ENCODE measurements around the gene CA9.
A peak's percentile ranks its signal among the peaks of the same experiment; 100 is the strongest.

The CA9 gene

GRCh38 chr9:35696520-35697215 is 22.9 kb downstream of the CA9 start:
- Histone ChIP-seq H3K36me3 (ENCODE audit: control insufficient read depth in 1 of 2, insufficient read depth in 2 of 2, low read length in 2 of 2) (peaks cover 42 to 54% of the 10 kb centered on the region in 2 experiments), H2AFZ (ENCODE audit: insufficient read depth, low read length, poor library complexity) (no peak overlapping the region), H4K12ac (ENCODE audit: low read depth, low read length) (no peak overlapping the region), H3K79me2 (ENCODE audit: control insufficient read depth, insufficient read depth, low read length, poor library complexity) (no peaks in the 10 kb centered on the region), H2AK5ac (ENCODE audit: low read length) (no peak overlapping the region), H3K4me2 (ENCODE audit: low read length) (no peak overlapping the region), H3K79me1 (ENCODE audit: low read length) (no peaks in the 10 kb centered on the region), H3K4ac (ENCODE audit: low read depth, low read length) (no peak overlapping the region), H3K4me1 (ENCODE audit: control insufficient read depth in 1 of 2, insufficient read depth in 2 of 2, low read length in 2 of 2) (no peaks in the 10 kb centered on the region), H3K27me3 (ENCODE audit: insufficient read depth, low read length) (no peaks in the 10 kb centered on the region), H3K18ac (ENCODE audit: low read length) (no peak overlapping the region), H4K8ac (ENCODE audit: low read depth, low read length) (no peak overlapping the region), H3K9me3 (ENCODE audit: insufficient read depth, low read depth, low read length) (peaks cover 2% of the 10 kb centered on the region), H3K27ac (ENCODE audit: low read depth, low read length) (no peak overlapping the region), H3K23ac (ENCODE audit: low read length) (no peak overlapping the region), H2BK12ac (ENCODE audit: low read length) (no peak overlapping the region), H3K9ac (ENCODE audit: low read length) (no peak overlapping the region), H4K91ac (ENCODE audit: low read depth, low read length) (no peak overlapping the region), H2BK120ac (ENCODE audit: insufficient read depth, low read length, poor library complexity) (no peak overlapping the region), H3K4me3 (ENCODE audit: low read depth, low read length) (no peak overlapping the region), H3K14ac (ENCODE audit: low read length) (no peak overlapping the region), H2BK5ac (ENCODE audit: low read depth, low read length, poor library complexity) (no peak overlapping the region)
- WGBS (ENCODE audit: extremely low coverage, insufficient coverage, insufficient read length), result no CpG with 5 or more reads among the region's 9 CpGs
- DNase-seq, result peak; percentile 72 to 80

GRCh38 chr9:35697486-35697885 is 23.8 kb downstream of the CA9 start:
- no peak overlapping the region for H4K8ac ChIP-seq (ENCODE audit: low read depth, low read length)
- no peak overlapping the region for H3K27ac ChIP-seq (ENCODE audit: low read depth, low read length)
- H2AK5ac ChIP-seq (ENCODE audit: low read length), result no peak overlapping the region
- no peak overlapping the region for H3K4ac ChIP-seq (ENCODE audit: low read depth, low read length)
- H3K18ac ChIP-seq (ENCODE audit: low read length), result no peak overlapping the region
- no peak overlapping the region for H2BK12ac ChIP-seq (ENCODE audit: low read length)
- no peak overlapping the region for H3K23ac ChIP-seq (ENCODE audit: low read length)
- no peak overlapping the region for H2BK5ac ChIP-seq (ENCODE audit: low read depth, low read length, poor library complexity)
- peaks cover 45 to 58% of the 10 kb centered on the region in 2 experiments for H3K36me3 ChIP-seq (ENCODE audit: control insufficient read depth in 1 of 2, insufficient read depth in 2 of 2, low read length in 2 of 2)
- no CpG with 5 or more reads among the region's 14 CpGs for WGBS (ENCODE audit: extremely low coverage, insufficient coverage, insufficient read length)
- H4K91ac ChIP-seq (ENCODE audit: low read depth, low read length), result no peak overlapping the region
- no peaks in the 10 kb centered on the region for H3K79me2 ChIP-seq (ENCODE audit: control insufficient read depth, insufficient read depth, low read length, poor library complexity)
- DNase-seq, result no peak
- H3K4me3 ChIP-seq (ENCODE audit: low read depth, low read length), result no peak overlapping the region
- no peaks in the 10 kb centered on the region for H3K79me1 ChIP-seq (ENCODE audit: low read length)
- H3K4me1 ChIP-seq (ENCODE audit: control insufficient read depth in 1 of 2, insufficient read depth in 2 of 2, low read length in 2 of 2), result no peaks in the 10 kb centered on the region
- H3K9ac ChIP-seq (ENCODE audit: low read length), result no peak overlapping the region
- no peak overlapping the region for H3K14ac ChIP-seq (ENCODE audit: low read length)
- peaks cover 2% of the 10 kb centered on the region for H3K9me3 ChIP-seq (ENCODE audit: insufficient read depth, low read depth, low read length)
- H3K4me2 ChIP-seq (ENCODE audit: low read length), result no peak overlapping the region
- H4K12ac ChIP-seq (ENCODE audit: low read depth, low read length), result no peak overlapping the region
- H3K27me3 ChIP-seq (ENCODE audit: insufficient read depth, low read length), result no peaks in the 10 kb centered on the region
- no peak overlapping the region for H2AFZ ChIP-seq (ENCODE audit: insufficient read depth, low read length, poor library complexity)
- no peak overlapping the region for H2BK120ac ChIP-seq (ENCODE audit: insufficient read depth, low read length, poor library complexity)

GRCh38 chr9:35698231-35698630 is 24.5 kb downstream of the CA9 start:
- Histone ChIP-seq H3K27ac (ENCODE audit: low read depth, low read length) (no peak overlapping the region), H3K23ac (ENCODE audit: low read length) (no peak overlapping the region), H2AK5ac (ENCODE audit: low read length) (no peak overlapping the region), H3K4me3 (ENCODE audit: low read depth, low read length) (no peak overlapping the region), H3K9ac (ENCODE audit: low read length) (no peak overlapping the region), H3K36me3 (ENCODE audit: control insufficient read depth in 1 of 2, insufficient read depth in 2 of 2, low read length in 2 of 2) (peaks cover 52 to 66% of the 10 kb centered on the region in 2 experiments), H3K27me3 (ENCODE audit: insufficient read depth, low read length) (no peaks in the 10 kb centered on the region), H3K9me3 (ENCODE audit: insufficient read depth, low read depth, low read length) (peaks cover 2% of the 10 kb centered on the region), H3K18ac (ENCODE audit: low read length) (no peak overlapping the region), H3K4ac (ENCODE audit: low read depth, low read length) (no peak overlapping the region), H3K14ac (ENCODE audit: low read length) (no peak overlapping the region), H2BK5ac (ENCODE audit: low read depth, low read length, poor library complexity) (no peak overlapping the region), H3K4me2 (ENCODE audit: low read length) (no peak overlapping the region), H2BK12ac (ENCODE audit: low read length) (no peak overlapping the region), H3K79me2 (ENCODE audit: control insufficient read depth, insufficient read depth, low read length, poor library complexity) (no peaks in the 10 kb centered on the region), H4K12ac (ENCODE audit: low read depth, low read length) (no peak overlapping the region), H2AFZ (ENCODE audit: insufficient read depth, low read length, poor library complexity) (no peak overlapping the region), H4K91ac (ENCODE audit: low read depth, low read length) (no peak overlapping the region), H4K8ac (ENCODE audit: low read depth, low read length) (no peak overlapping the region), H2BK120ac (ENCODE audit: insufficient read depth, low read length, poor library complexity) (no peak overlapping the region), H3K4me1 (ENCODE audit: control insufficient read depth in 1 of 2, insufficient read depth in 2 of 2, low read length in 2 of 2) (no peaks in the 10 kb centered on the region), H3K79me1 (ENCODE audit: low read length) (no peaks in the 10 kb centered on the region)
- no peak for DNase-seq
- WGBS (ENCODE audit: extremely low coverage, insufficient coverage, insufficient read length), result no CpG with 5 or more reads among the region's 5 CpGs

GRCh38 chr9:35700031-35700430 is 26.3 kb downstream of the CA9 start:
- H3K4me2 ChIP-seq (ENCODE audit: low read length), result no peak overlapping the region
- H3K36me3 ChIP-seq (ENCODE audit: control insufficient read depth in 1 of 2, insufficient read depth in 2 of 2, low read length in 2 of 2), result peaks cover 69 to 84% of the 10 kb centered on the region in 2 experiments
- no peak overlapping the region for H4K91ac ChIP-seq (ENCODE audit: low read depth, low read length)
- H3K27me3 ChIP-seq (ENCODE audit: insufficient read depth, low read length), result no peaks in the 10 kb centered on the region
- DNase-seq, result no peak
- no peak overlapping the region for H2AFZ ChIP-seq (ENCODE audit: insufficient read depth, low read length, poor library complexity)
- WGBS (ENCODE audit: extremely low coverage, insufficient coverage, insufficient read length), result no CpG with 5 or more reads among the region's 11 CpGs
- peaks cover 3% of the 10 kb centered on the region for H3K9me3 ChIP-seq (ENCODE audit: insufficient read depth, low read depth, low read length)
- no peak overlapping the region for H3K23ac ChIP-seq (ENCODE audit: low read length)
- no peak overlapping the region for H3K4me3 ChIP-seq (ENCODE audit: low read depth, low read length)
- H3K79me2 ChIP-seq (ENCODE audit: control insufficient read depth, insufficient read depth, low read length, poor library complexity), result no peaks in the 10 kb centered on the region
- no peak overlapping the region for H3K4ac ChIP-seq (ENCODE audit: low read depth, low read length)
- no peak overlapping the region for H3K14ac ChIP-seq (ENCODE audit: low read length)
- H3K18ac ChIP-seq (ENCODE audit: low read length), result no peak overlapping the region
- H4K8ac ChIP-seq (ENCODE audit: low read depth, low read length), result no peak overlapping the region
- no peak overlapping the region for H2BK5ac ChIP-seq (ENCODE audit: low read depth, low read length, poor library complexity)
- no peak overlapping the region for H3K27ac ChIP-seq (ENCODE audit: low read depth, low read length)
- no peaks in the 10 kb centered on the region for H3K4me1 ChIP-seq (ENCODE audit: control insufficient read depth in 1 of 2, insufficient read depth in 2 of 2, low read length in 2 of 2)
- no peak overlapping the region for H3K9ac ChIP-seq (ENCODE audit: low read length)
- H2BK12ac ChIP-seq (ENCODE audit: low read length), result no peak overlapping the region
- no peak overlapping the region for H2BK120ac ChIP-seq (ENCODE audit: insufficient read depth, low read length, poor library complexity)
- H3K79me1 ChIP-seq (ENCODE audit: low read length), result no peaks in the 10 kb centered on the region
- no peak overlapping the region for H2AK5ac ChIP-seq (ENCODE audit: low read length)
- no peak overlapping the region for H4K12ac ChIP-seq (ENCODE audit: low read depth, low read length)
